GM12801 (cell line): Measurements from ENCODE around the gene SGK1.

Experiments
- TF ChIP-seq, protein P1 (sequence below): IDR thresholded peaks from one replicate; pipeline ENCODE4 v1.5.1; 2011; ENCODE audit warnings: control low read depth; ENCODE audit not compliant: insufficient read length; ENCODE audit errors: extremely low read depth

Gene SGK1

GRCh38 chr6:134177236-134177635 is 140.7 kb downstream of the SGK1 start:
- TF ChIP-seq, protein P1, sequence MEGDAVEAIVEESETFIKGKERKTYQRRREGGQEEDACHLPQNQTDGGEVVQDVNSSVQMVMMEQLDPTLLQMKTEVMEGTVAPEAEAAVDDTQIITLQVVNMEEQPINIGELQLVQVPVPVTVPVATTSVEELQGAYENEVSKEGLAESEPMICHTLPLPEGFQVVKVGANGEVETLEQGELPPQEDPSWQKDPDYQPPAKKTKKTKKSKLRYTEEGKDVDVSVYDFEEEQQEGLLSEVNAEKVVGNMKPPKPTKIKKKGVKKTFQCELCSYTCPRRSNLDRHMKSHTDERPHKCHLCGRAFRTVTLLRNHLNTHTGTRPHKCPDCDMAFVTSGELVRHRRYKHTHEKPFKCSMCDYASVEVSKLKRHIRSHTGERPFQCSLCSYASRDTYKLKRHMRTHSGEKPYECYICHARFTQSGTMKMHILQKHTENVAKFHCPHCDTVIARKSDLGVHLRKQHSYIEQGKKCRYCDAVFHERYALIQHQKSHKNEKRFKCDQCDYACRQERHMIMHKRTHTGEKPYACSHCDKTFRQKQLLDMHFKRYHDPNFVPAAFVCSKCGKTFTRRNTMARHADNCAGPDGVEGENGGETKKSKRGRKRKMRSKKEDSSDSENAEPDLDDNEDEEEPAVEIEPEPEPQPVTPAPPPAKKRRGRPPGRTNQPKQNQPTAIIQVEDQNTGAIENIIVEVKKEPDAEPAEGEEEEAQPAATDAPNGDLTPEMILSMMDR = no peak

DNA sequence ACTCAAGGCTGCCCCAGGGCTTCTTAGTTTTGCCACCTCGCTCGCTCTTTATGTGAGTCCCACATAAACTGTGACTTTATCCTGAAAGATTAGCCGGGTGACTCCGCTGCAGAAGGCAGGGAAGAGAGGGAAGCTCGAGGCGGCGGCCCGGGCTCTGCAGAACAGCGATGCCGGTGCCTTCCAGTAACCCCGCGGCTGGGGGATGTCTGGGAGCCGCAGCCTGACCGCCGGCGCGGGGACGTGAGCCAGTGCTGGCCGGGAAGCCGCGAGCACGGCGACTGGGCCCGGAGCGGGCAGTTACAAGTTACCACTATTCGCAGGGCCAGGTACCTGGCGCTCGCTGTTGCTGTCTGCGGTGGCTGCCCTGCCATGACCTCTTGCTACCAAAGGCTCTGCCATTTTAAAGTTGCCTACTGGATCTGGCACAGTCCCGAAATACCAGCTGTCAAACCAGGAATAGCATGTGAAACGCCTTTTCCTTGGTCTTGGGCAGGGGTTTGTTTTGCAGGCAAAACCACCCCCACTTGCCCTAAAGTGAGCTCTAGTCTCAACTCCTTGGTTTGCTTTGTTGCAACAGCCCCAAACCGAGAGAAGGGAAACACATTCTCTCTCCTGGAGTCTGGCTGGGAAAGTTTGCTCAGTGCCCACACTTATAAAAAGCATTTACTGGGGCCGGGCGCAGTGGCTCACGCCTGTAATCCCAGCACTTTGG is 141.5 kb downstream of the SGK1 start:
- TF ChIP-seq, protein P1 = no peak

DNA sequence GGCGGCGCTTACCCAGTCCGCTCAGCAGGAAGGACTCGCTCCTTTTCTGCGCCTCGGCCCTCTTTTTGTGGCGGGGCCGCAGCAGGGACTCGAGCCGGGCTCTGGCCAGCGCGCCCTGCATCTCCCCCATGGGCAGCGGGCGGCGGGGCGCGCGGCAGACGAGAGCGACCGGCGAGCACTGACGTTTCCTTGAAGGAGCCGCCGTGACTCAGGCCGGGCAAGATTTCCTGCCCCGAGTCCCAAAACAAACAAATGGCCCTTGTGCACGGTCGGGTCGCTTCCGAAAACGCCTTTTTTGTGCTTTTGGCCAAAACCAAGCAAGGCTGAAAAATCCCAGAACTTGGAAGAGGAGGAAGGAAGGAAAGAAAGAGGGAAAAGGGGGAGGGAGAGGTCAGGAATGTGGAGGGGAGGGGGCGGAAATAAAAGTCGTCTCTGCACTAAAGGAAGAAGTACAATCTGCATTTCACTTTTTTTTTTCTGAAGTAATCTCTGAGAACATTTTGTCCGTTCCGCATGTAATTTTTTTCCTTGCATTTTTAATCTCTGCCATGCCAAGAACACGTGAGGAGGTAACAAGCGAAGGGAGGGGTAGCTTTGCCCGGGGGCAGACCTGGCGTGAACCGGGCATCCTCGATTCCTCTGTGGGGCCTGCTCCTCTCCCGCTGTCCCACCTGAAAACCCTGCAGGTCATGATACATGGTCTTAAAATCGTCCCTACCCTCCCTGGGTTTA is 142.2 kb downstream of the SGK1 start:
- TF ChIP-seq, protein P1 = no peak

- TF ChIP-seq, protein P1 = no peak
Measured at GRCh38 chr6:134174672-134175531, 143.0 kb downstream of the SGK1 start.

- TF ChIP-seq, protein P1 = no peak
Measured at GRCh38 chr6:134173936-134174671, 143.8 kb downstream of the SGK1 start.

GRCh38 chr6:134173366-134173725 is 144.6 kb downstream of the SGK1 start:
- TF ChIP-seq, protein P1 = no peak
